ENCODE measurements around the gene SPECC1.

The SPECC1 gene

DNA sequence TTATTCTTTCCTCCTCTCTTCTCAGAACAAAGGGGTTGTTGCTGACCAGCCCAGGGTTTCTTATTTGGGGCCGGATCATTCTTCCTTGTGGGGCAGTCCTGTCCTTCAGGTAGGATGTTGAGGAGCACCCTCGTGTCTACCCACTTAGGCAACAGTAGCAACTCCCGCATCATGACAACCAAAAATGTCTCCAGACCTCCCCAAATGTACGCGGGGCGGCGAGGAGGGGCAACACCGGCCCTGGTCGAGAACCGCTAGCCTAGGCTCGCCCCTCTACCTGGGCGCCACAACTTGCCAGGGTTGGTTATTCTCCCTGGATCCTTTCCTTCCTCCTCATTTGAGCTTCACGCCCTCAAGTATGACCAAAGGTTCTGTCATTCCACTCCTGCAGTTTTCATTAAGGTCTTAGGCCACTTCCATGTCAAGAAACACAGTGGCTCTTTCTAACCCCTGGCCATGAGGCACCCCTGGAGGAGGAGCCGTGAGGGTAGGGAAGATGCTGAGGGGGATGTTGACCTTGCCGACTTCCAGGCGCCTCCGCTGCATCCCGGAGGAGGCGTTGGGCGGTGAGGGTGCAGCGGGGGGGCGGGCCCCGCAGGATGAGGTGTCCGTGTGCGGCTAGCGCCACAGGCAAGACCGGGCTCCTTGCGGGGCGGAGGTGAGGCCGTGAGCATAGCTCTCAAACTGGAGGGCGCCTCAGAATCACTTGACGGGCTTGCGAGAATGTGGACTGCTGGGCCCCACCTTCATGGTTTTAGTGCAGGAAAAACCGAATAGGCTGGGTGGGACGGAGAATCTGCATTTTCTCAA, 712 bp upstream of the SPECC1 start:
- Histone ChIP-seq H3K27ac (replicated peaks) (no peak overlapping the region), H3K27me3 (ENCODE audit: insufficient read depth, poor library complexity, severe bottlenecking) (no peaks in the 10 kb centered on the region)
- DNase-seq (ENCODE audit: low read depth in 1 of 2, low spot score in 1 of 2): no peak

DNA sequence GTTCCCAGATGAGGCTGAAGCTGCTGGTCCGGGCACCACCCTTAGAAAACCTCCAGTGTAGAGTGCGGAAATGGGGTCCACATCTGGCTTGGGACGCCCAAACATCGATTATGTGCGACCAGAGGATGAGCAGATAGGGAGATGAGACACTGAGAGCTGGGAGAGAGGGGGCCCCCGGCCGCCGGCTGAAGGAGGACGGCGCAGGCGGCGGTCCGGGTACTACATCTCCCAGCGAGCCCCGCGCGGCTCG, 182 bp upstream of the SPECC1 start:
- Histone ChIP-seq H3K4me3 (replicated peaks; ENCODE audit: insufficient read depth, low read length) (peak overlapping the region; percentile 75), H3K27ac (replicated peaks) (no peak overlapping the region), H3K27me3 (ENCODE audit: insufficient read depth, poor library complexity, severe bottlenecking) (no peaks in the 10 kb centered on the region)
- TF ChIP-seq, protein P1, sequence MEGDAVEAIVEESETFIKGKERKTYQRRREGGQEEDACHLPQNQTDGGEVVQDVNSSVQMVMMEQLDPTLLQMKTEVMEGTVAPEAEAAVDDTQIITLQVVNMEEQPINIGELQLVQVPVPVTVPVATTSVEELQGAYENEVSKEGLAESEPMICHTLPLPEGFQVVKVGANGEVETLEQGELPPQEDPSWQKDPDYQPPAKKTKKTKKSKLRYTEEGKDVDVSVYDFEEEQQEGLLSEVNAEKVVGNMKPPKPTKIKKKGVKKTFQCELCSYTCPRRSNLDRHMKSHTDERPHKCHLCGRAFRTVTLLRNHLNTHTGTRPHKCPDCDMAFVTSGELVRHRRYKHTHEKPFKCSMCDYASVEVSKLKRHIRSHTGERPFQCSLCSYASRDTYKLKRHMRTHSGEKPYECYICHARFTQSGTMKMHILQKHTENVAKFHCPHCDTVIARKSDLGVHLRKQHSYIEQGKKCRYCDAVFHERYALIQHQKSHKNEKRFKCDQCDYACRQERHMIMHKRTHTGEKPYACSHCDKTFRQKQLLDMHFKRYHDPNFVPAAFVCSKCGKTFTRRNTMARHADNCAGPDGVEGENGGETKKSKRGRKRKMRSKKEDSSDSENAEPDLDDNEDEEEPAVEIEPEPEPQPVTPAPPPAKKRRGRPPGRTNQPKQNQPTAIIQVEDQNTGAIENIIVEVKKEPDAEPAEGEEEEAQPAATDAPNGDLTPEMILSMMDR (IDR thresholded peaks at IDR 0.05; ENCODE audit: insufficient read depth, low read length): no peak
- TF ChIP-seq SPI1 (IDR thresholded peaks at IDR 0.05; ENCODE audit: borderline replicate concordance, low read depth): no peak
- TF ChIP-seq, protein P2, sequence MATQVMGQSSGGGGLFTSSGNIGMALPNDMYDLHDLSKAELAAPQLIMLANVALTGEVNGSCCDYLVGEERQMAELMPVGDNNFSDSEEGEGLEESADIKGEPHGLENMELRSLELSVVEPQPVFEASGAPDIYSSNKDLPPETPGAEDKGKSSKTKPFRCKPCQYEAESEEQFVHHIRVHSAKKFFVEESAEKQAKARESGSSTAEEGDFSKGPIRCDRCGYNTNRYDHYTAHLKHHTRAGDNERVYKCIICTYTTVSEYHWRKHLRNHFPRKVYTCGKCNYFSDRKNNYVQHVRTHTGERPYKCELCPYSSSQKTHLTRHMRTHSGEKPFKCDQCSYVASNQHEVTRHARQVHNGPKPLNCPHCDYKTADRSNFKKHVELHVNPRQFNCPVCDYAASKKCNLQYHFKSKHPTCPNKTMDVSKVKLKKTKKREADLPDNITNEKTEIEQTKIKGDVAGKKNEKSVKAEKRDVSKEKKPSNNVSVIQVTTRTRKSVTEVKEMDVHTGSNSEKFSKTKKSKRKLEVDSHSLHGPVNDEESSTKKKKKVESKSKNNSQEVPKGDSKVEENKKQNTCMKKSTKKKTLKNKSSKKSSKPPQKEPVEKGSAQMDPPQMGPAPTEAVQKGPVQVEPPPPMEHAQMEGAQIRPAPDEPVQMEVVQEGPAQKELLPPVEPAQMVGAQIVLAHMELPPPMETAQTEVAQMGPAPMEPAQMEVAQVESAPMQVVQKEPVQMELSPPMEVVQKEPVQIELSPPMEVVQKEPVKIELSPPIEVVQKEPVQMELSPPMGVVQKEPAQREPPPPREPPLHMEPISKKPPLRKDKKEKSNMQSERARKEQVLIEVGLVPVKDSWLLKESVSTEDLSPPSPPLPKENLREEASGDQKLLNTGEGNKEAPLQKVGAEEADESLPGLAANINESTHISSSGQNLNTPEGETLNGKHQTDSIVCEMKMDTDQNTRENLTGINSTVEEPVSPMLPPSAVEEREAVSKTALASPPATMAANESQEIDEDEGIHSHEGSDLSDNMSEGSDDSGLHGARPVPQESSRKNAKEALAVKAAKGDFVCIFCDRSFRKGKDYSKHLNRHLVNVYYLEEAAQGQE (IDR thresholded peaks at IDR 0.05; ENCODE audit: insufficient replicate concordance, low read depth): no peak
- no peak for TF ChIP-seq POLR2AphosphoS5 (IDR thresholded peaks at IDR 0.05; ENCODE audit: low read depth)
- no peak for TF ChIP-seq GABPA (IDR thresholded peaks at IDR 0.05; ENCODE audit: low read depth)
- no peak for DNase-seq (ENCODE audit: low read depth in 1 of 2, low spot score in 1 of 2)

More for the DNA sequence above, 712 bp upstream of the SPECC1 start:
- peak overlapping the region; percentile 75 for H3K4me3 ChIP-seq (replicated peaks; ENCODE audit: insufficient read depth, low read length)
- TF ChIP-seq POLR2AphosphoS5 (IDR thresholded peaks at IDR 0.05; ENCODE audit: low read depth) (no peak), SPI1 (IDR thresholded peaks at IDR 0.05; ENCODE audit: borderline replicate concordance, low read depth) (no peak), GABPA (IDR thresholded peaks at IDR 0.05; ENCODE audit: low read depth) (no peak)
- TF ChIP-seq, protein P1 (IDR thresholded peaks at IDR 0.05; ENCODE audit: insufficient read depth, low read length): no peak
- TF ChIP-seq, protein P2 (IDR thresholded peaks at IDR 0.05; ENCODE audit: insufficient replicate concordance, low read depth): no peak

DNA sequence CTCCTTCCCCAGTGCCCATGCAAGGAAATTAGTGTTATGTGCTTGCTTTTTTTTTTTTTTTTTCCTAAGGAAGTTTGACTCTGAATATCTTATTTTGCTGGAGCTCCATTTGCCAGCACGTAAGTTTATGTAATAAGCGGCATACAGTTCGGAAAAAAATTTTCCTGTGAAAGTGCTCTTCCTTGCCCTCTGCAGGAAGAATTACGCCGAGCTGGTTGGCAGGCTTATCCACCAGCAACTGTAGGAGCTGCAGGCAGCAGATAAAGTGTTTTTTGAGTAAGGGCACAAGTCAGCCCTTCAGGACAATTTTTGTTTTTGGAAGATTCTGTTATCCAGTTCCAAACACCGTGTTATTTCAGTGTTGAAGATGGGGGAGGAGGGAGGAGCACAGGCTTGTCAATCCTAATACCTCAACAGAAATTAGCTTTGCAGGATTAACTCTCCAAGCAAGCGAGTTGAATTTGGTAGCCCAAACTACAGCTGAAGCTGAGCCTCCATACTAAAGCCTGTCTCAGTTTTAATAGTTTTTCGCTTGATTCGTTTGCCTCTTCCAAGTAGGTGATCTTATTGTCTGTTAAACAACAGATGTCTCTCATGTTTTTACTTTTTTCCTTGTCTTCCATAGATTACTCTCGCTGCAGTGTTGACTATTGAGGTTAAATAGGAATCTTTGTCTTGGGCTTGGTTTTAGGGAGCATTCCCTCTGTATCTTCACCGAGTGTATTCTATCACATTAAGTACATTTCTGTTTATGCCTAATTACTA, 1.1 kb downstream of the SPECC1 start:
- Histone ChIP-seq H3K4me3 (replicated peaks; ENCODE audit: insufficient read depth, low read length) (peak overlapping the region; percentile 75), H3K27me3 (ENCODE audit: insufficient read depth, poor library complexity, severe bottlenecking) (no peaks in the 10 kb centered on the region), H3K27ac (replicated peaks) (no peak overlapping the region)
- TF ChIP-seq SPI1 (IDR thresholded peaks at IDR 0.05; ENCODE audit: borderline replicate concordance, low read depth) (no peak), GABPA (IDR thresholded peaks at IDR 0.05; ENCODE audit: low read depth) (no peak), POLR2AphosphoS5 (IDR thresholded peaks at IDR 0.05; ENCODE audit: low read depth) (no peak)
- TF ChIP-seq, protein P1 (IDR thresholded peaks at IDR 0.05; ENCODE audit: insufficient read depth, low read length): no peak
- TF ChIP-seq, protein P2 (IDR thresholded peaks at IDR 0.05; ENCODE audit: insufficient replicate concordance, low read depth): no peak
- DNase-seq (ENCODE audit: low read depth in 1 of 2, low spot score in 1 of 2): peak in 1 of 2 experiments; percentile 30

Data from HL-60 (cell line).